Measurements from ENCODE around the gene CA10.

Gene CA10

GRCh38 chr17:52147872-52148271 is 10.6 kb downstream of the CA10 start:
- Histone ChIP-seq H3K9ac (ENCODE audit: low read depth in 1 of 2, low read length in 2 of 2) (no peak overlapping the region), H3K27ac (ENCODE audit: low read depth, low read length) (peak overlapping the region; percentile 1), H3K4me1 (ENCODE audit: control insufficient read depth in 1 of 2, insufficient read depth in 2 of 2, low read length in 2 of 2) (no peaks in the 10 kb centered on the region), H3K4me3 (ENCODE audit: low read depth in 1 of 2, low read length in 2 of 2) (no peak overlapping the region), H3K27me3 (ENCODE audit: control insufficient read depth in 1 of 2, insufficient read depth in 2 of 2, low read length in 2 of 2) (no peaks in the 10 kb centered on the region), H3K9me3 (ENCODE audit: control insufficient read depth in 1 of 2, low read length in 2 of 2) (no peaks in the 10 kb centered on the region), H3K36me3 (ENCODE audit: control insufficient read depth in 1 of 2, insufficient read depth in 2 of 2, low read length in 2 of 2) (no peaks in the 10 kb centered on the region)

- no peaks in the 10 kb centered on the region for H3K36me3 ChIP-seq (ENCODE audit: control insufficient read depth in 1 of 2, insufficient read depth in 2 of 2, low read length in 2 of 2)
- no peaks in the 10 kb centered on the region for H3K9me3 ChIP-seq (ENCODE audit: control insufficient read depth in 1 of 2, low read length in 2 of 2)
- H3K27ac ChIP-seq (ENCODE audit: low read depth, low read length), result no peak overlapping the region
- H3K9ac ChIP-seq (ENCODE audit: low read depth in 1 of 2, low read length in 2 of 2), result no peak overlapping the region
- no peaks in the 10 kb centered on the region for H3K4me1 ChIP-seq (ENCODE audit: control insufficient read depth in 1 of 2, insufficient read depth in 2 of 2, low read length in 2 of 2)
- no peak overlapping the region for H3K4me3 ChIP-seq (ENCODE audit: low read depth in 1 of 2, low read length in 2 of 2)
- H3K27me3 ChIP-seq (ENCODE audit: control insufficient read depth in 1 of 2, insufficient read depth in 2 of 2, low read length in 2 of 2), result no peaks in the 10 kb centered on the region
Measured at GRCh38 chr17:52147431-52147830, 11.1 kb downstream of the CA10 start.

- no peaks in the 10 kb centered on the region for H3K4me1 ChIP-seq (ENCODE audit: control insufficient read depth in 1 of 2, insufficient read depth in 2 of 2, low read length in 2 of 2)
- no peak overlapping the region for H3K27ac ChIP-seq (ENCODE audit: low read depth, low read length)
- no peaks in the 10 kb centered on the region for H3K36me3 ChIP-seq (ENCODE audit: control insufficient read depth in 1 of 2, insufficient read depth in 2 of 2, low read length in 2 of 2)
- no peaks in the 10 kb centered on the region for H3K9me3 ChIP-seq (ENCODE audit: control insufficient read depth in 1 of 2, low read length in 2 of 2)
- no peaks in the 10 kb centered on the region for H3K27me3 ChIP-seq (ENCODE audit: control insufficient read depth in 1 of 2, insufficient read depth in 2 of 2, low read length in 2 of 2)
- no peak overlapping the region for H3K4me3 ChIP-seq (ENCODE audit: low read depth in 1 of 2, low read length in 2 of 2)
- no peak overlapping the region for H3K9ac ChIP-seq (ENCODE audit: low read depth in 1 of 2, low read length in 2 of 2)
Measured at GRCh38 chr17:52145476-52145875, 13.0 kb downstream of the CA10 start.

GRCh38 chr17:52143542-52143941 is 15.0 kb downstream of the CA10 start:
- Histone ChIP-seq H3K27me3 (ENCODE audit: control insufficient read depth in 1 of 2, insufficient read depth in 2 of 2, low read length in 2 of 2) (no peaks in the 10 kb centered on the region), H3K4me3 (ENCODE audit: low read depth in 1 of 2, low read length in 2 of 2) (no peak overlapping the region)

GRCh38 chr17:52140601-52141000 is 17.9 kb downstream of the CA10 start:
- H3K9me3 ChIP-seq (ENCODE audit: control insufficient read depth in 1 of 2, low read length in 2 of 2), result no peaks in the 10 kb centered on the region
- H3K4me1 ChIP-seq (ENCODE audit: control insufficient read depth in 1 of 2, insufficient read depth in 2 of 2, low read length in 2 of 2), result no peaks in the 10 kb centered on the region
- H3K27ac ChIP-seq (ENCODE audit: low read depth, low read length), result no peak overlapping the region
- H3K27me3 ChIP-seq (ENCODE audit: control insufficient read depth in 1 of 2, insufficient read depth in 2 of 2, low read length in 2 of 2), result no peaks in the 10 kb centered on the region
- H3K9ac ChIP-seq (ENCODE audit: low read depth in 1 of 2, low read length in 2 of 2), result no peak overlapping the region
- H3K4me3 ChIP-seq (ENCODE audit: low read depth in 1 of 2, low read length in 2 of 2), result no peak overlapping the region
- no peaks in the 10 kb centered on the region for H3K36me3 ChIP-seq (ENCODE audit: control insufficient read depth in 1 of 2, insufficient read depth in 2 of 2, low read length in 2 of 2)

More at GRCh38 chr17:52143542-52143941, 15.0 kb downstream of the CA10 start:
- Histone ChIP-seq H3K4me1 (ENCODE audit: control insufficient read depth in 1 of 2, insufficient read depth in 2 of 2, low read length in 2 of 2) (no peaks in the 10 kb centered on the region), H3K9ac (ENCODE audit: low read depth in 1 of 2, low read length in 2 of 2) (no peak overlapping the region), H3K36me3 (ENCODE audit: control insufficient read depth in 1 of 2, insufficient read depth in 2 of 2, low read length in 2 of 2) (no peaks in the 10 kb centered on the region), H3K9me3 (ENCODE audit: control insufficient read depth in 1 of 2, low read length in 2 of 2) (no peaks in the 10 kb centered on the region), H3K27ac (ENCODE audit: low read depth, low read length) (no peak overlapping the region)

- H3K27ac ChIP-seq (ENCODE audit: low read depth, low read length), result no peak overlapping the region
- no peak overlapping the region for H3K4me3 ChIP-seq (ENCODE audit: low read depth in 1 of 2, low read length in 2 of 2)
- no peaks in the 10 kb centered on the region for H3K36me3 ChIP-seq (ENCODE audit: control insufficient read depth in 1 of 2, insufficient read depth in 2 of 2, low read length in 2 of 2)
- no peak overlapping the region for H3K9ac ChIP-seq (ENCODE audit: low read depth in 1 of 2, low read length in 2 of 2)
- no peaks in the 10 kb centered on the region for H3K27me3 ChIP-seq (ENCODE audit: control insufficient read depth in 1 of 2, insufficient read depth in 2 of 2, low read length in 2 of 2)
- no peaks in the 10 kb centered on the region for H3K4me1 ChIP-seq (ENCODE audit: control insufficient read depth in 1 of 2, insufficient read depth in 2 of 2, low read length in 2 of 2)
- no peaks in the 10 kb centered on the region for H3K9me3 ChIP-seq (ENCODE audit: control insufficient read depth in 1 of 2, low read length in 2 of 2)
Measured at GRCh38 chr17:52138752-52139151, 19.8 kb downstream of the CA10 start.

GRCh38 chr17:52138350-52138749 is 20.2 kb downstream of the CA10 start:
- Histone ChIP-seq H3K27ac (ENCODE audit: low read depth, low read length) (no peak overlapping the region), H3K4me3 (ENCODE audit: low read depth in 1 of 2, low read length in 2 of 2) (no peak overlapping the region), H3K9ac (ENCODE audit: low read depth in 1 of 2, low read length in 2 of 2) (no peak overlapping the region), H3K4me1 (ENCODE audit: control insufficient read depth in 1 of 2, insufficient read depth in 2 of 2, low read length in 2 of 2) (no peaks in the 10 kb centered on the region), H3K27me3 (ENCODE audit: control insufficient read depth in 1 of 2, insufficient read depth in 2 of 2, low read length in 2 of 2) (no peaks in the 10 kb centered on the region), H3K36me3 (ENCODE audit: control insufficient read depth in 1 of 2, insufficient read depth in 2 of 2, low read length in 2 of 2) (no peaks in the 10 kb centered on the region), H3K9me3 (ENCODE audit: control insufficient read depth in 1 of 2, low read length in 2 of 2) (no peaks in the 10 kb centered on the region)

- Histone ChIP-seq H3K36me3 (ENCODE audit: control insufficient read depth in 1 of 2, insufficient read depth in 2 of 2, low read length in 2 of 2) (no peaks in the 10 kb centered on the region), H3K4me1 (ENCODE audit: control insufficient read depth in 1 of 2, insufficient read depth in 2 of 2, low read length in 2 of 2) (no peaks in the 10 kb centered on the region), H3K27ac (ENCODE audit: low read depth, low read length) (no peak overlapping the region), H3K9ac (ENCODE audit: low read depth in 1 of 2, low read length in 2 of 2) (no peak overlapping the region), H3K4me3 (ENCODE audit: low read depth in 1 of 2, low read length in 2 of 2) (no peak overlapping the region), H3K9me3 (ENCODE audit: control insufficient read depth in 1 of 2, low read length in 2 of 2) (no peaks in the 10 kb centered on the region), H3K27me3 (ENCODE audit: control insufficient read depth in 1 of 2, insufficient read depth in 2 of 2, low read length in 2 of 2) (no peaks in the 10 kb centered on the region)
Measured at GRCh38 chr17:52136166-52136565, 22.3 kb downstream of the CA10 start.

- Histone ChIP-seq H3K27ac (ENCODE audit: low read depth, low read length) (no peak overlapping the region), H3K9ac (ENCODE audit: low read depth in 1 of 2, low read length in 2 of 2) (no peak overlapping the region), H3K36me3 (ENCODE audit: control insufficient read depth in 1 of 2, insufficient read depth in 2 of 2, low read length in 2 of 2) (no peaks in the 10 kb centered on the region), H3K9me3 (ENCODE audit: control insufficient read depth in 1 of 2, low read length in 2 of 2) (no peaks in the 10 kb centered on the region), H3K4me1 (ENCODE audit: control insufficient read depth in 1 of 2, insufficient read depth in 2 of 2, low read length in 2 of 2) (no peaks in the 10 kb centered on the region), H3K27me3 (ENCODE audit: control insufficient read depth in 1 of 2, insufficient read depth in 2 of 2, low read length in 2 of 2) (no peaks in the 10 kb centered on the region), H3K4me3 (ENCODE audit: low read depth in 1 of 2, low read length in 2 of 2) (no peak overlapping the region)
Measured at GRCh38 chr17:52134641-52135040, 23.9 kb downstream of the CA10 start.

- Histone ChIP-seq H3K4me3 (ENCODE audit: low read depth in 1 of 2, low read length in 2 of 2) (no peak overlapping the region), H3K36me3 (ENCODE audit: control insufficient read depth in 1 of 2, insufficient read depth in 2 of 2, low read length in 2 of 2) (no peaks in the 10 kb centered on the region), H3K4me1 (ENCODE audit: control insufficient read depth in 1 of 2, insufficient read depth in 2 of 2, low read length in 2 of 2) (no peaks in the 10 kb centered on the region), H3K9ac (ENCODE audit: low read depth in 1 of 2, low read length in 2 of 2) (no peak overlapping the region), H3K27ac (ENCODE audit: low read depth, low read length) (no peak overlapping the region), H3K9me3 (ENCODE audit: control insufficient read depth in 1 of 2, low read length in 2 of 2) (no peaks in the 10 kb centered on the region), H3K27me3 (ENCODE audit: control insufficient read depth in 1 of 2, insufficient read depth in 2 of 2, low read length in 2 of 2) (no peaks in the 10 kb centered on the region)
Measured at GRCh38 chr17:52128721-52129120, 29.8 kb downstream of the CA10 start.

- Histone ChIP-seq H3K27me3 (ENCODE audit: control insufficient read depth in 1 of 2, insufficient read depth in 2 of 2, low read length in 2 of 2) (no peaks in the 10 kb centered on the region), H3K36me3 (ENCODE audit: control insufficient read depth in 1 of 2, insufficient read depth in 2 of 2, low read length in 2 of 2) (no peaks in the 10 kb centered on the region), H3K27ac (ENCODE audit: low read depth, low read length) (no peak overlapping the region), H3K4me3 (ENCODE audit: low read depth in 1 of 2, low read length in 2 of 2) (no peak overlapping the region), H3K9me3 (ENCODE audit: control insufficient read depth in 1 of 2, low read length in 2 of 2) (no peaks in the 10 kb centered on the region), H3K4me1 (ENCODE audit: control insufficient read depth in 1 of 2, insufficient read depth in 2 of 2, low read length in 2 of 2) (no peaks in the 10 kb centered on the region), H3K9ac (ENCODE audit: low read depth in 1 of 2, low read length in 2 of 2) (no peak overlapping the region)
Measured at GRCh38 chr17:52124993-52125392, 33.5 kb downstream of the CA10 start.
